CD4-positive, alpha-beta T cell treated with Interleukin-12 subunit alpha and Interleukin-12 subunit beta, for 1 hour (primary cell): ENCODE data around the gene FAM20C.
"Not testable (repeated sequence)": the region's sequence is repeated elsewhere in the genome, so short reads cannot be mapped to it uniquely, and the experiment has no call there.

Experiments
- DNase-seq: peaks from one replicate; pipeline ENCODE4 v3.0.0-alpha.2; 2020

The FAM20C gene

DNA sequence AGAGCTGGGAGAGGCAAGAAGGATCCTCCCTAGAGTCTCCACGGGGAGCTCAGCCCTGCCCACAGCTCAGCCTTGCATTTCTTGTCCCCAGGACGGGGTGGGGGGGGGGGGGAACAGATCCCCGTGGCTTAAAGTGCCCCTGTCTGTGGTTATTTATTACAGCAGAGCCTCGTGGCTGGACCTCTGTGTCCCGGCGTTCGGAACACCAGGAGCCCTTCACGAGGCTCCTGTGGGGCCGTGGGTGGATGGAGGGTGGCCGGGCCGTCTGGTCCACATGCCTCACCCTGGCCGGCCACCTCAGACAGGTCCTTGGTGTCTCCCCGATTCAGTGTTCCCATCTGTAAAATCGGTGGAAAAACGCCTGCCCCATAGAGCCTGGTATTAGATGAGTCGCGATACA is 37.9 kb downstream of the FAM20C start:
- no peak for DNase-seq

GRCh38 chr7:231030-231857 is 38.9 kb downstream of the FAM20C start:
- no peak for DNase-seq

- DNase-seq: no peak
Measured at GRCh38 chr7:231858-232246, 39.5 kb downstream of the FAM20C start.

DNA sequence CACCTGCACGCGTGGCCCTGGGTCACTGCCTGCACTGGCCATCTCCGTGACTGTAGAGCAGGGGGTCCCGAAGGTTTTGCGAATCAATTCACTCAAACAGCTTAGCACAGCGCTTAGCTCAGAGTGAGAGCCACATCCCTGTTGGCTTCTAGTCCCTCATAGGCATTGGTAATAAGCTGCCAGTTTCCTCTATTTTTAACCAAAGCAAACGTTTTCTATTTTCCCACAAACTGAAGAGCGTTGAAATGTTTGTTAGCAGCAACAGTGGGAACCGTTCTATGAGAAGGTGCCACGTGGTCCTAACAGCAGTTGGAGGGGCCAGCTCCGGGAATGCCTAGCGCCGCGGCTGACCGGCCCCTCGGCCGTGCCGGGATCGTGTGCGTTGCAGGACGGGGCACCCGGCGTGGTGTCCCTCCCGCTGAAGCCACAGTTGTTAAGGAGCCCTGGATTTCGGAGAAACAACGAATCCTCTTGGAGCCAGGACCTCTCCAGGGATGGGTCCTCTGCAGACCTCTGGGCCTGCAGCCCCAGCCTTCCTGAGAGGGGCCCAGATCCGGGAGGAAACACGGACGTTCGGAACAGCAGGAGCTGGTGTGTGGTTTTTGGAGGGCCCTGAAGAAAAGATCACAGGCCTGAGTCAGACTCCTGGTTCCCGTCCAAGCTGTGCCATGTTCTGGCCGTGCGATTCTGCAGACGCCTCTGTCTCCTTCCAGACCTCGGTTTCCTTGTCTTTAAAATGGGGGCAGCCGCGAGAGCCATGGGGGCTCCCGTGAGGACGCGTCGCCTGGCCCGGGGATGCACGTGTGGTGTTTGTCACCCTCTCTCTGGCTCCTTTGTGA is 40.3 kb downstream of the FAM20C start:
- DNase-seq: no peak

GRCh38 chr7:233249-234035 is 41.1 kb downstream of the FAM20C start:
- DNase-seq: no peak

- DNase-seq: no peak
Measured at GRCh38 chr7:234051-234707, 41.8 kb downstream of the FAM20C start.

DNA sequence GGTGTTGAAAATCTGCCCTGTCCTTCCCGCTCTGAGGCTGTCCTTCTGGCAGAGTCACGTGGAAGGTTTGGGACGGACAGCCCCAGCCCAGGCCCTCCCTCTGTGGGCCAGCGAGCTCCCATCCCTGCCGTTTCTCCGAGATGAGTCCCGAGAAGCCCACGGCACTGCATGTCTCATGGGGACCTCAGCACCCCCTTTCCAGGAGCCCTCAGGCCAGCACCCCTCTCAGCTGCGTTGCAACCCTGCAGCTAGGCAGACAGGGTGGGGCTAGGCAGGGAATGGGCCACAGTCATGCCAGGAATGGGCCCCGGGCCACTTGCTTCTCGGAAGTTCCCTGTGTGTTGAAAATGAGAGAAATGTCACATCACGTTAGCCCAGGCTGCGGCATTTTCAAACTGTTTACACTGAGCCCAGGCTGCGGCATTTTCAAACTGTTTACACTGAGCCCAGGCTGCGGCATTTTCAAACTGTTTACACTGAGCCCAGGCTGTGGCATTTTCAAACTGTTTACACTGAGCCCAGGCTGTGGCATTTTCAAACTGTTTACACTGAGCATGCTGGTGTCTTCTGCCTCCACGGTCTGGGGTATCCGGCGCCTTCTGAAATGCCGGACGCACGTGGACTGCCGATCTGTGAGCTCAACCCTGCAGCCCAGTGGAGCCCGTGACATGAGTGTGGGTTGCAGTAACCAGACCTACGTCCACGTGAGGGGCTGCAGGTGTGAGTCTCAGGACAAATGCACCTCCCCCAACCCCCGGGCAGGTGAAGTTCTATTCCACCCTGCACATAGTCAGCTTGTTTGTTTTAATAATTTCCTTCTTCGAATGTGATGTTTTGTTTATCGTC is 42.6 kb downstream of the FAM20C start:
- DNase-seq: no peak

DNA sequence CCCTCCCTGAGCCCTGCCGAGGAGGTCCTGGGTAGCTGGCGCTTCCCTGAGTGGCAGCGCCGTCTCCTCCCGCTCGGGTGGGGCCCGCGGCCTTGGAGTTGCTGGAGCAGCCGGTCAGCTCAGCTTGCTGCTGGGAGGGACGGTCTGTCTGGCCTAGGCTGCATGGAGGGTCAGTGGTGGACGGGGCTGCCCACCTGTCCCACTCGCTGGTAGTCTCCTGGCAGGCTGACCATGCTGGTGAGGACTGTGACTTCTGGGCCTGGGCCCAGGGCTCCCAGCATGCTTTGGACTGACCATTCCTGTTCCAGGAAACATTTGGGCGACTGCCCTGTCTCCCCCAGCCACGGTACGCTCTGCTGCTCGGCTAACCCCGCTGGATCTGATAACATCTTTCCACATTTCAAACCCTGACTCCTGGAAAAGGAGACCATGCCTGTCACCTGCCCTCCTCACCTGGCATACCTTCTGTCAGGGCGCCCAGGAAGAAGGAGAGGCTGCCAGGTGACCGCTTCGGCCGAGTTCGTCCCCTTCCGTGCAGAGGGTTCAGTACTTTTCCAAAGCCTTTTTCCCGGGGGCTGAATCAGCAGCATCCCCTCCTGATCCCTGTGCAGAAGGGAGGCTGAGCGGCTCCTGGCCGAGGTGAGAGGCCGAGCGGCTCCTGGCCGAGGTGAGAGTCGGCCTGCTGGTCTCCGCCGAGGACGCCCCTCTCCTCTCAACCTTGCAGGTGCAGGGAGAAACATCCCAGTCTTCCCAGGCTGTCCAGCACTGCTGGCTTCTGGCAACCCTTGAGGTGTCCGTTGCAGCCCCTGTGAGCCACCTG is 43.4 kb downstream of the FAM20C start:
- DNase-seq: no peak

GRCh38 chr7:236967-237366 is 44.6 kb downstream of the FAM20C start:
- no peak for DNase-seq

- DNase-seq: no peak
Measured at GRCh38 chr7:237385-237784, 45.0 kb downstream of the FAM20C start.

DNA sequence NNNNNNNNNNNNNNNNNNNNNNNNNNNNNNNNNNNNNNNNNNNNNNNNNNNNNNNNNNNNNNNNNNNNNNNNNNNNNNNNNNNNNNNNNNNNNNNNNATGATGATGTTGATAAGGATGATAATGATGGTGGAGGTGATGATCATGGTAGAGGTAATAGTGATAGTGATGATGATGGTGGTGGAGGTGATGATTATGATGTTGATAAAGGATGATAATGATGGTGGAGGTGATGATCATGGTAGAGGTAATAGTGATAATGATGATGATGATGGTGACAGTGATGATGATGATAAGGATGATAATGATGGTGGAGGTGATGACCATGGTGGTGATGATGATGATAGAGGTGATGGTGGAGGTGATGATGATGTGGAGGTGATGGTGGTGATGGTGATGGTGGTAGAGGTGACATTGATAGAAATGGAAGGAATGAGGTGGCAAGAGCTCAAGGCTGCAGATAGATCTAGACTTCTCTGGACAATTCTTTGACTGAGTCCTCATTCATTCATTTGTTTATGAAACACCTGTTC is 47.8 kb downstream of the FAM20C start:
- no peak for DNase-seq

DNA sequence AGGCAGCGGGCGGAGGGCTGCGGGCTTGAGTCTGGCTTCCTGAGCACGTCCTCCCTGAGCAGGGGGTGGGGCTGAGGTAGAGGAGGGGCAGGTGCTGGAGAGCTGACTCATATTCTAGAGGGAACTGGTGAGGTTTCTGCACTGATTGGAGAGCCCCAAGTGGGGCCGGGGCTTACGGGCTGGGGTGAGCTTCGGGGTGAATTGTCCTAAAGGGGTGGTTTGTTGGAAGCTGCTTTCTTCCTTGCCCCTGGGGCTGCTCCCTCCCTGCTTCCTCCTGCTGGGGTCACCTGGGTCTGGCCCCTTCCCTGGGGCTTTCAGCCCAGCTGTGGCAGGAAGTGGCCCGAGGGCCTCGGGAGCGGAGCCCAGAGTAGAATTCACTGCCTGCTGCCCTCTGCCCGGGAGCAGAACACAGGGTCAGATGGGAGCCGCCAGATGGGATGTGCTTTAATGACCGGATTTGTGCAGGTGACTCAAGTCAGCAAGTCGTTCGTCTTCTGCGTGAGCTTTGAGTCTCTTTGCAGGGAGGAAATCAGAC is 48.6 kb downstream of the FAM20C start:
- DNase-seq: no peak

DNA sequence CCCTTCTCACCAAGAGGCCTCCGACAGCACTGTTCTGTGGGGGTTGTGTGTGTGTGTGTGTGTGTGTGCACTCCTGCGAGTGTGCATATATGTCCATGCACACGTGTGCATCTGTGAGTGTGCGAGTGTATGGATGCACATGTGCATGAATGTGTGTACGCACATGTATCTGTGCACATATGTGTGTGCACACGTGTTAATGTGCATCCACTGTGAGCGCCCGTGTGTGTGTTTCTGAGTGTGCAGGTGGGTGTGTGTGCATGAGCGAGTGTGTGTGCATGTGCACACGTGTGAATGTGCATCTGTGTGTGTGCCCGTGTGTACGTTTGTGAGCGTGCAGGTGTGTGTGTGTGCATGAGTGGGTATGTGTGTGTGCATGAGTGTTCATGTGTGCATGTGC is 49.1 kb downstream of the FAM20C start:
- DNase-seq: no peak

DNA sequence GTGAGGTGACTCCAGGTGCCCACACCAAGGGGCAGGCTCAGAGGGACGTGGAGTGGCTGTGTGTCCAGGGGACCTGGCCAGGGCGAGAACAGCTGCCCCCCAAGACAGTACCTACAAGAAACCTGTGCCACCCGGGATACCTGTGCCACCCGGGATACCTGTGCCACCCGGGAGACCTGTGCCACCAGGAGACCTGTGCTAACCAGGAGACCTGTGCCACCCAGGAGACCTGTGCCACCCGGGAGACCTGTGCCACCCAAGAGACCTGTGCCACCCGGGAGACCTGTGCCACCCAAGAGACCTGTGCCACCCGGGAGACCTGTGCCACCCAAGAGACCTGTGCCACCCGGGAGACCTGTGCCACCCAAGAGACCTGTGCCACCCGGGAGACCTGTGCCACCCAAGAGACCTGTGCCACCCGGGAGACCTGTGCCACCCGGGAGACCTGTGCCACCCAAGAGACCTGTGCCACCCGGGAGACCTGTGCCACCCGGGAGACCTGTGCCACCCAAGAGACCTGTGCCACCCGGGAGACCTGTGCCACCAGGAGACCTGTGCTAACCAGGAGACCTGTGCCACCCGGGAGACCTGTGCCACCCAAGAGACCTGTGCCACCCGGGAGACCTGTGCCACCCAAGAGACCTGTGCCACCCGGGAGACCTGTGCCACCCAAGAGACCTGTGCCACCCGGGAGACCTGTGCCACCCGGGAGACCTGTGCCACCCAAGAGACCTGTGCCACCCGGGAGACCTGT is 50.6 kb downstream of the FAM20C start:
- not testable (repeated sequence) for DNase-seq

DNA sequence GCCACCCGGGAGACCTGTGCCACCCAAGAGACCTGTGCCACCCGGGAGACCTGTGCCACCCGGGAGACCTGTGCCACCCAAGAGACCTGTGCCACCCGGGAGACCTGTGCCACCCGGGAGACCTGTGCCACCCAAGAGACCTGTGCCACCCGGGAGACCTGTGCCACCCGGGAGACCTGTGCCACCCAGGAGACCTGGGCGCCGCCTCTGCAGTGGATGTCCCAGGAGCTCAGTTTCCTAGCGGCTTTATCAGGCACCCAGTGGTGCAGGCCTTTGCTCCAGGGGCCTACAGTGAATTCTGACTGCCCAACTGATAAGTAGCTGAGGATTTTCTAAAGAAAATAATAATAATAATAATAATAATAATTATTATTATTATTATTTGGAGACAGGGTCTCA is 51.2 kb downstream of the FAM20C start:
- not testable (repeated sequence) for DNase-seq

DNA sequence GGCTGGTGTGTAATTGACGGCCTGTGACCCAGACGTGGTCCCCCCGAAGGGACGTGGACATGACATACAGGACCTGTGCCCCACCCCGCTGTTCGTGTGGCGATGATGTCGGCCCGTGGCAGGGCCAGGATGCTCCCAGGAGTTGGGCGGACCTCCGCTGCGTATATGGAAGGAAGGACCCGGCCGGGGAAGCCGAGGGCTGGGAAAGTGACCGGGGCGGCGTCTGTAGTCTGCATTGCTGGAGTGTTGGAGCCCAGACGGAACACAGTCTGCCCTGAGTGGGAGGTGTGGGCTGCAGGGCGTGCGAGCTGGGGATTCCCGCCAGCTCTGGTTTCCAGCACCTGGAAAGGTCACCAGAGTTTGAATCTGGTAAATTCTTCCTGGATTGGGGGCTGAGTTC is 52.6 kb downstream of the FAM20C start:
- no peak for DNase-seq

DNA sequence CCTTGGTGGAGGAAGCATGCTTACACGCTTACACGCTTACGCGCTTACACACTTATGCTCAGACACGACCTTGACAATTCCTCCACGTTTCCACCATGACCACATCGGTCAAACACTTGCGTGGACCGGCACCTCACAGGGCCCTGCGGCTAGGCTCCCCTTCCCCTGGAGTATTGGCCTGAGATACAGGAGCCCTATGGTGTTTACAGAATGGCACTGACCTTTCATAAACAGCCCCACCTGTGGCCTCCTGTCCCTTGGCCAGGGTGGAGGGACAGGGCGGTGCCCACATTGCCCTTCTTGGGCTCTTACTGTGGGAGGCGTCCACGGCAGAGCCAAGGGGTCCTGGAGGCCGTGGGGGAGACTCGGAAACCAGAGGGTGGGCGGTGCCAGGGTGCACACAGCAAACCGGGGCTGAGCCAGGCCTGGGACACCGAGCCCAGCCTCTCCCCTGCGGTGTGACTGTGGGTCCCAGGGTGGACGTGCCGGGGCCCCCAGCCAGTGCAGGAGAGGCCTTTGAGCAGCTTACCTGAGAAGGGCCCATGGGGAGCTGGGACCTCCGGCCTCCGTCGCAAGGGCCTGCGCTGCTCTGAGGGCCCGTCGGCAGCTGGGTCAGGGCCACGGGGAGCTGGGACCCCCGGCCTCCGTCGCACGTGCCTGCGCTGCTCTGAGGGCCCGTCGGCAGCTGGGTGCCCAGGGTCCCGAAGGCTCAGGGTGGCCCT is 53.4 kb downstream of the FAM20C start:
- no peak for DNase-seq

- DNase-seq: no peak
Measured at GRCh38 chr7:246451-246850, 54.1 kb downstream of the FAM20C start.

DNA sequence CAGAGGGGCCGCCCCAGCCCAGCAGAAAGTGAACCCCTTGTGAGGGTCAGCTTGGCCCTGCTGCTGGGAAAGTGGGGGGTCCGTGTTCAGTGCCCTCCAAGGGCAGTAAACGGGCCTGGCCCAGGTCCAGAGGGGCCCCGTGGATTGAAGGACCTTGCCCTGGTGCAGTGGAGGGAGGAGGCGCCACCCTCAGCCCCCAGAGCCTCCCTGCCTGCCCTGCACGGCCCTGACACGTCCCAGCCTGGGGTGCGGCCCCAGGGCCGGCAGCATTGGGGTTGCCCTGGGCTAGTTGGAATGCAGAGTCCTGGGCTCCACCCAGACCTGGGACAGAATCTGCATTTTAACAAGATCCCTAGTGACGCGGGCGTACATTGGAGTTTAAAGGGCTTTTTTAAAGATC is 54.8 kb downstream of the FAM20C start:
- DNase-seq: no peak
